Neuron (in vitro differentiated cells): ENCODE data around the gene REPS2.

Experiments used
- H2AFZ ChIP-seq: one replicate; pipeline ENCODE4 v1.6.1; 2013; ENCODE audit warnings: low read depth, mild to moderate bottlenecking, inconsistent platforms, low read length, moderate library complexity
- H3K27me3 ChIP-seq: one replicate; pipeline ENCODE4 v1.6.1; 2013; ENCODE audit warnings: low read length; ENCODE audit not compliant: insufficient read depth
- H3K36me3 ChIP-seq: one replicate; pipeline ENCODE4 v1.6.1; 2013; ENCODE audit warnings: low read length; ENCODE audit not compliant: insufficient read depth
- H3K4me1 ChIP-seq: one replicate; pipeline ENCODE4 v1.6.1; 2013; ENCODE audit warnings: low read length; ENCODE audit not compliant: insufficient read depth
- H3K4me3 ChIP-seq: 2 replicates; pipeline ENCODE4 v1.5.1; 2013; ENCODE audit warnings: mild to moderate bottlenecking, low read length, moderate library complexity
- H3K9me3 ChIP-seq: one replicate; pipeline ENCODE4 v1.6.1; 2013; ENCODE audit warnings: low read length

REPS2 gene

DNA sequence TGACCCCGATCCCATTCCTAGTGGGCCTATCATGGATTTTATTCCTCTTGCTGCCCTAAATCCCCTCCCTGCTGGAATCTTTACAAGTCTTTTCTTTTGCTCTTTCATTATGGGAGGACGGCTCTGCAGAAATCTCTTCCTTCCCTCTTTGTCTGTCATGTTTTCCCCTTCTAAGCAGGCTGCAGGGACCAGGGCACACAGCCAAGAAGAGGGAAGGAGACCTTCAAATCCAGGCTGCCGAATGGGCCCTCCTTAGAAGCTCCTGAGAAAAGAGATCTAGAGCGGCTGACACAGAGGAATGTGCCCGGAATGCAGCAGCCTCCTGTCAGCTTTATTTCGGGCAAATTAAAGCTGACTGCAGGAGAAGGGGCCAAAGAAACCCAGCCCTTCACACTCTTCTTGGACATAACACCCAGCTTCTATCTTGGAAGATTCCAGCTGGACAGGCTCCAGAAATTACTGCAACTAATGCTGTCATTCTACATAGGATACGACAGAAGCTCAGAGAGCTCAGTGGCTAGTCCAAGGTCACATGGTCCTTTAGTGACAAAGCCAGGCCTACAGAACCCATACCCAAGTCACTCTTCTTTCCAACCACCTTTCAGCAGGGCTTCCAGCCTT lies 240.8 kb downstream of the REPS2 start:
- H3K4me1 ChIP-seq = no peaks in the 10 kb centered on the region
- H2AFZ ChIP-seq = no peak overlapping the region
- no peak overlapping the region for H3K4me3 ChIP-seq
- no peaks in the 10 kb centered on the region for H3K27me3 ChIP-seq
- no peaks in the 10 kb centered on the region for H3K36me3 ChIP-seq
- H3K9me3 ChIP-seq = no peaks in the 10 kb centered on the region

DNA sequence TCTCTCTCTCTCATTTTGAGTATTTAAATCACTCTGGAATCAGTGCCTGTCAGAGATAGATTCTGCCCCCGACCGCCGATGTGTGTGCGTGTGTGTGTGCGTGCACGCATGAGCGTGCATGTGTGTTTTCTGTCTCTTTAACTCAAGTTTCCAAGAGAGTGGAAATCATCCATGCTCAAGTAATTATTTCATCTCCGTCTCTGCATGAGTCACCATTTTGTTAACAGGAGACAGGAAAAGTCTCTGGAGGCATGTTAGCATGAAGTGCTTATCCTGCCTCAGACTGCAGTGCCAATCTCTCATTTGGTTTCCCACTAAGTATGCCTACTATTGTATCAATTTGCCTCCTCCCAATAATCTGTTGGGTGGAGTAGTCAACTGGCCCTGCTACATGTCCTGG lies 245.6 kb downstream of the REPS2 start:
- H3K36me3 ChIP-seq = no peaks in the 10 kb centered on the region
- H3K27me3 ChIP-seq = peaks cover 3% of the 10 kb centered on the region
- H3K4me3 ChIP-seq = no peak overlapping the region
- H2AFZ ChIP-seq = no peak overlapping the region
- no peaks in the 10 kb centered on the region for H3K9me3 ChIP-seq
- no peaks in the 10 kb centered on the region for H3K4me1 ChIP-seq
